ENCODE data around the gene GFRA1. TPM values are rescaled to one million over a fixed set of nuclear protein-coding genes. Genes with fewer than 3 reads are reported as not detected.

Gene GFRA1
- total RNA-seq, 4 donors from 2014 or later = 6.2 to 44.5 (median 13.4) TPM

DNA sequence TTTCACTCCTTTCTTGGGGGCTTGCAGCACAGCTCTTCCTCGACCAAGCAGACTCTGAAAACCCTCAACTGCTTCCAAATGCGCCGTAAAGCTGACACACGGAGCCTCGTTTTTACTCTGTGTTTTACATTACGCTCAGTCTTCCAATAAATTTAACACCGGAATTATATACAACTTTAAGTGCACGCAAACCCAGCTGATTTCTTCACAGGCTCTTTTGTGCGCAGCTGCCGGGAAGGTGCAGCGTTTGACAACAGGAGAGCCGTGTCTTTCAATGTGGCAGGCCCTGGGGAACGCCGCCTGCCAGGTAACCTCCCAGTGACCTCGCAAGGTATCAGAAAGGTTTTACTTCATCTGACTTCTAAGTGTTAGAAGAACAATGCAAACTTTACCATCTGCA lies 35.0 kb downstream of the GFRA1 start:
- intact Hi-C loops (cut with DNase I; ENCODE audit: low total_unique reads) = no loop called here
- H3K4me3 ChIP-seq (ENCODE audit: low read depth, poor library complexity, severe bottlenecking) = no peak overlapping the region
- no peak for TF ChIP-seq POLR2A (IDR thresholded peaks at IDR 0.05)
- TF ChIP-seq, protein P1, sequence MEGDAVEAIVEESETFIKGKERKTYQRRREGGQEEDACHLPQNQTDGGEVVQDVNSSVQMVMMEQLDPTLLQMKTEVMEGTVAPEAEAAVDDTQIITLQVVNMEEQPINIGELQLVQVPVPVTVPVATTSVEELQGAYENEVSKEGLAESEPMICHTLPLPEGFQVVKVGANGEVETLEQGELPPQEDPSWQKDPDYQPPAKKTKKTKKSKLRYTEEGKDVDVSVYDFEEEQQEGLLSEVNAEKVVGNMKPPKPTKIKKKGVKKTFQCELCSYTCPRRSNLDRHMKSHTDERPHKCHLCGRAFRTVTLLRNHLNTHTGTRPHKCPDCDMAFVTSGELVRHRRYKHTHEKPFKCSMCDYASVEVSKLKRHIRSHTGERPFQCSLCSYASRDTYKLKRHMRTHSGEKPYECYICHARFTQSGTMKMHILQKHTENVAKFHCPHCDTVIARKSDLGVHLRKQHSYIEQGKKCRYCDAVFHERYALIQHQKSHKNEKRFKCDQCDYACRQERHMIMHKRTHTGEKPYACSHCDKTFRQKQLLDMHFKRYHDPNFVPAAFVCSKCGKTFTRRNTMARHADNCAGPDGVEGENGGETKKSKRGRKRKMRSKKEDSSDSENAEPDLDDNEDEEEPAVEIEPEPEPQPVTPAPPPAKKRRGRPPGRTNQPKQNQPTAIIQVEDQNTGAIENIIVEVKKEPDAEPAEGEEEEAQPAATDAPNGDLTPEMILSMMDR (IDR thresholded peaks at IDR 0.05) = no peak
- DNase-seq (ENCODE audit: low spot score in 2 of 2) = no peak
- 80 to 87% methylated on average over 15 of the region's 15 CpGs for WGBS, 2 donors

DNA sequence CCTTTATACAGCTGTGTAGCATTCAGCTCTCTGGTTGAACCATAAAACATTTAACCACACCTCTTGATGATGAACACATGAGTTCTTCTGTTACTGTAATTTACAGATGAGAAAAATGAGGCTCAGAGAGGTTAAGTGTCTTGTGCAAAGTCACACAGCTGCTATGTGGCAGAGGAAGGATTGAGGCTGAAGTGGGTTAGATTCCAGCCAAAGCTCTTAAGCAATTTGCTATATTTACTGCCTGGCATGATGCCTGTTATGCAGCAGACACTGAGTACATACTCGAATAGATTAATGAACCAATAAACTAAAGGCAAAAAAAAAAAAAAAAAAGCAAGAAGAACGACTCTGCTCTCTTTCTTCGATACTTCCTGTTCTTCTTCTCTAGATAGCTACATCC lies 35.7 kb downstream of the GFRA1 start:
- WGBS, 2 donors = 35 to 37% methylated on average over 3 of the region's 3 CpGs
- intact Hi-C loops (cut with DNase I; ENCODE audit: low total_unique reads) = no loop called here
- no peak overlapping the region for H3K4me3 ChIP-seq (ENCODE audit: low read depth, poor library complexity, severe bottlenecking)
- TF ChIP-seq POLR2A (IDR thresholded peaks at IDR 0.05) = no peak
- TF ChIP-seq, protein P1 (IDR thresholded peaks at IDR 0.05) = no peak
- DNase-seq (ENCODE audit: low spot score in 2 of 2) = no peak

DNA sequence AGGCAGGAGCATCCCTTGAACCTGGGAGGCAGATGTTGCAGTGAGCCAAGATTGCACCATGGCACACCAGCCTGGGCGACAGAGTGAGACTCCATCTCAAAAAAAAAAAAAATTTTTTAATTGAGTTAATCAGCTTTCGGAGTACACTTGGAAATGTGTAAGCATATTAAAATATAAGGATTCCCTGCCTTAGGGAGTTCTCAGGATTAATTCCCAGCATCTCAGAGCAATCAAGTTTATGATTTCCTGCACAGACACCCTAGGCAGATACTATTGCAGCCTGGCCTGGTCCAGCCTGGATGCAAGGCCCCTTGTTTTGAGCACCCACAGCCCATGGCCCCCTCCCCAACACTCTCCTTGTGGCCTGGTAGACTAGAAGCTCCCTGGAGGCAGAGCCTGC lies 39.8 kb downstream of the GFRA1 start:
- TF ChIP-seq, protein P1 (IDR thresholded peaks at IDR 0.05) = no peak
- TF ChIP-seq POLR2A (IDR thresholded peaks at IDR 0.05) = no peak
- 86 to 98% methylated on average over 2 of the region's 2 CpGs for WGBS, 2 donors
- intact Hi-C loops (cut with DNase I; ENCODE audit: low total_unique reads) = no loop called here
- H3K4me3 ChIP-seq (ENCODE audit: low read depth, poor library complexity, severe bottlenecking) = no peak overlapping the region
- DNase-seq (ENCODE audit: low spot score in 2 of 2) = no peak

DNA sequence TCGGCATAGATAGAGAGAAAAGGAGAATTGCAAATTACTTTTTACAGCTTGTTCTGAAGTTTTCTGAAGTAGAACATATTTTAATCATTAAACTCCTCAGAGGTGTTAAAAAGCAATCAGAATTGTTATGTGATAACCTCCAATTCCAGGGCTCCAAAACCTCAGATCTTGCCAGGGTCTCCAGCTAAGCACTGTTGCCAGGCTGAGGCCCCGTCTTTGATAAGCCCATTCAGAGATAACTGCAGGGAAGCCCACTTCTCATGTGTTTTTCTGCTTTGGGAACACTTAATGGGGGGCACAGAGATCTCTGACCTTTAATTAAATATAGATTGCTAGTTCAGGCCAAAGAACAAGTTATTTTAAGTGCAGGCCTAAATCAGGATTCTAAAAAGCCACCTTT lies 40.4 kb downstream of the GFRA1 start:
- no peak for DNase-seq (ENCODE audit: low spot score in 2 of 2)
- TF ChIP-seq, protein P1 (IDR thresholded peaks at IDR 0.05) = no peak
- TF ChIP-seq POLR2A (IDR thresholded peaks at IDR 0.05) = no peak
- no peak overlapping the region for H3K4me3 ChIP-seq (ENCODE audit: low read depth, poor library complexity, severe bottlenecking)
- intact Hi-C loops (cut with DNase I; ENCODE audit: low total_unique reads) = no loop called here
- 64 to 79% methylated on average over 2 of the region's 2 CpGs for WGBS, 2 donors

DNA sequence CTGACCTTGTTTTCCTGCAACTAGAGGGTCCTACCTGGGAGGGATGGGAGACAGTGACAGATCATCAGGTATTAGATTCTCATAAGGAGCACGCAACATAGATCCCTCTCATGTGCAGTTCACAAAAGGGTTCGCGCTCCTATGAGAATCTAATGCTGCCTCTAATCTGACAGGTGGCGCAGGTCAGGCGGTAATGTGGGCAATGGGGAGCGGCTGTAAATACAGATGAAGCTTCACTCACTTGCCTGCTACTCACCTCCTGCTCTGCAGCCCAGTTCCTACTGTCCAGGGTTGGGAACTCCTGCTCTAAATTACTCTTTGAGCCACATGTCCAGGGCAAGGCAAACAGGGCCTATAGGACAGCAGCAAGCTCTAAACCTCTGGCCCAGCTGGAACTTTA lies 46.2 kb downstream of the GFRA1 start:
- no peak for TF ChIP-seq POLR2A (IDR thresholded peaks at IDR 0.05)
- TF ChIP-seq, protein P1 (IDR thresholded peaks at IDR 0.05) = no peak
- H3K4me3 ChIP-seq (ENCODE audit: low read depth, poor library complexity, severe bottlenecking) = no peak overlapping the region
- intact Hi-C loops (cut with DNase I; ENCODE audit: low total_unique reads) = no loop called here
- DNase-seq (ENCODE audit: low spot score in 2 of 2) = no peak
- WGBS, 2 donors = 93 to 97% methylated on average over 6 of the region's 6 CpGs

DNA sequence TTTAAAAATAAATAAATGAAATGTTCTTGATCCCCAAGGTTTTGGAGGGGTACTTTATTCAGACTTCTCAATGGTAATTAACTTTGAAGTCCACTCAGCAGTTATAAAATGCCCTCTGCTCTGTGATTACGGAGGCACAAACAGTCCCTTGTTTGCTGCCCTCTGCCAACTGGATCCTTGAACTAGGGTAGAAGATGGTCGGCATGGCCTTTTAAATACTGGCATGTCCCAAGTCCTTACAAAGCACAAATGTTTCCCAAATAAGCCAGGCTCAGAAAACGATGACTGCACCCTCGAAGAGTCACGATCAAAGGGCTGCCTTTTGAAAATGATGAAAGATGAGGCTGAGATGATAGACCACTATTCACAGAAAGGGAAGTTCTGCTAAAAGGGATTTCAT lies 47.0 kb downstream of the GFRA1 start:
- TF ChIP-seq, protein P1 (IDR thresholded peaks at IDR 0.05) = no peak
- TF ChIP-seq POLR2A (IDR thresholded peaks at IDR 0.05) = no peak

More for the DNA sequence above, 47.0 kb downstream of the GFRA1 start:
- WGBS, 2 donors = 87 to 91% methylated on average over 5 of the region's 5 CpGs
- intact Hi-C loops (cut with DNase I; ENCODE audit: low total_unique reads) = no loop called here
- no peak for DNase-seq (ENCODE audit: low spot score in 2 of 2)
- no peak overlapping the region for H3K4me3 ChIP-seq (ENCODE audit: low read depth, poor library complexity, severe bottlenecking)

All from lower leg skin (tissue), 4 donors.